CD14-positive monocyte (primary cell): Measurements from ENCODE around the gene LY86. TPM values are rescaled to one million over a fixed set of nuclear protein-coding genes. Genes with fewer than 3 reads are reported as not detected.

ENCODE experiments used
- DNase-seq, 3 donors: peaks; one replicate each; pipeline ENCODE4 v3.0.0-alpha.2; 2011 to 2022
- H2AFZ ChIP-seq: 2 replicates; pipeline ENCODE4 v1.6.0; 2012; ENCODE audit warnings: mild to moderate bottlenecking, low read depth, low read length, inconsistent platforms; ENCODE audit not compliant: insufficient read depth, poor library complexity, severe bottlenecking
- H3K27ac ChIP-seq, 2 donors: 1 replicate in 1 of 2; 2 replicates in 1 of 2; pipeline ENCODE4 v1.5.1; 2012 to 2013; ENCODE audit warnings: low read length in 2 of 2, control low read depth in 1 of 2, inconsistent platforms in 1 of 2, low read depth in 1 of 2, mild to moderate bottlenecking in 1 of 2
- H3K27me3 ChIP-seq, 2 donors: one replicate each; pipeline versions ENCODE4 v1.6.0 to v1.6.1; 2011 to 2013; ENCODE audit warnings: low read length in 2 of 2; ENCODE audit not compliant: control insufficient read depth in 2 of 2, insufficient read depth in 2 of 2
- H3K36me3 ChIP-seq, 2 donors: replicated peaks in 1 of 2; 1 replicate in 1 of 2; 2 replicates in 1 of 2; pipeline versions ENCODE4 v1.5.1 to v1.6.1; 2012 to 2013; ENCODE audit warnings: low read length in 2 of 2, control low read depth in 1 of 2, inconsistent platforms in 1 of 2, mild to moderate bottlenecking in 1 of 2; ENCODE audit not compliant: insufficient read depth in 2 of 2, control insufficient read depth in 1 of 2
- H3K4me1 ChIP-seq, 2 donors: 1 replicate in 1 of 2; 2 replicates in 1 of 2; pipeline versions ENCODE4 v1.5.1 to v1.6.1; 2012 to 2013; ENCODE audit warnings: low read length in 2 of 2, control low read depth in 1 of 2, inconsistent platforms in 1 of 2, mild to moderate bottlenecking in 1 of 2, moderate library complexity in 1 of 2; ENCODE audit not compliant: insufficient read depth in 2 of 2, control insufficient read depth in 1 of 2
- H3K4me2 ChIP-seq: replicated peaks from 2 replicates; pipeline ENCODE3; 2012; ENCODE audit warnings: low read length, moderate library complexity, mild to moderate bottlenecking; ENCODE audit not compliant: poor library complexity, severe bottlenecking; ENCODE audit errors: extremely low read depth
- H3K4me3 ChIP-seq, 3 experiments: fragments of 200-600 bp in 1 of 3; sonication (generic) in 1 of 3; replicated peaks in 1 of 3; 1 replicate in 2 of 3; 2 replicates in 1 of 3; pipeline ENCODE4 v1.5.1; 2011 to 2013; ENCODE audit warnings: low read length in 3 of 3, mild to moderate bottlenecking in 3 of 3, control low read depth in 2 of 3, low read depth in 2 of 3, inconsistent platforms in 1 of 3, moderate library complexity in 1 of 3
- H3K79me2 ChIP-seq: 2 replicates; pipeline ENCODE4 v1.6.0; 2012; ENCODE audit warnings: mild to moderate bottlenecking, control low read depth, inconsistent platforms, low read length, moderate library complexity; ENCODE audit not compliant: insufficient read depth
- H3K9ac ChIP-seq: 2 replicates; pipeline ENCODE4 v1.6.0; 2017; ENCODE audit warnings: low read length, mild to moderate bottlenecking; ENCODE audit not compliant: insufficient read depth, poor library complexity, severe bottlenecking
- H3K9me3 ChIP-seq, 2 donors: replicated peaks in 1 of 2; 1 replicate in 1 of 2; 2 replicates in 1 of 2; pipeline versions ENCODE4 v1.5.1 to v1.6.1; 2012 to 2013; ENCODE audit warnings: low read length in 2 of 2, control low read depth in 1 of 2; ENCODE audit not compliant: control insufficient read depth in 1 of 2, insufficient read depth in 1 of 2
- H4K20me1 ChIP-seq: 2 replicates; pipeline ENCODE4 v1.6.0; 2012; ENCODE audit warnings: mild to moderate bottlenecking, low read length, control low read depth, moderate library complexity; ENCODE audit not compliant: insufficient read depth
- H3K27ac Mint-ChIP-seq, 7 donors: one replicate each; pipeline ENCODE4 v1.8.0; 2020; ENCODE audit warnings: mild to moderate bottlenecking in 7 of 7, mixed read lengths in 7 of 7, moderate library complexity in 6 of 7, inconsistent platforms in 2 of 7
- H3K27me3 Mint-ChIP-seq, 3 donors: one replicate each; pipeline ENCODE4 v1.8.0; 2021 to 2022; ENCODE audit warnings: low read depth in 3 of 3, mild to moderate bottlenecking in 3 of 3, mixed read lengths in 3 of 3, moderate library complexity in 3 of 3, inconsistent platforms in 1 of 3
- H3K36me3 Mint-ChIP-seq, 2 donors: one replicate each; pipeline ENCODE4 v1.8.0; 2020; ENCODE audit warnings: mixed read lengths in 2 of 2, inconsistent platforms in 1 of 2, mild to moderate bottlenecking in 1 of 2
- H3K4me1 Mint-ChIP-seq: one replicate; pipeline ENCODE4 v1.8.0; 2020; ENCODE audit warnings: mild to moderate bottlenecking, mixed read lengths
- H3K4me3 Mint-ChIP-seq, 2 donors: one replicate each; pipeline ENCODE4 v1.8.0; 2020; ENCODE audit warnings: mild to moderate bottlenecking in 2 of 2, mixed read lengths in 2 of 2, moderate library complexity in 1 of 2
- H3K9me3 Mint-ChIP-seq, 7 donors: one replicate each; pipeline ENCODE4 v1.8.0; 2020 to 2022; ENCODE audit warnings: mixed read lengths in 7 of 7, mild to moderate bottlenecking in 6 of 7, moderate library complexity in 6 of 7, inconsistent platforms in 2 of 7
- WGBS: methylation state at CpG from one replicate; pipeline ENCODE4 v1.1.5; 2013; ENCODE audit warnings: missing lambda C conversion rate; ENCODE audit not compliant: insufficient coverage; 5-methylcytosine and 5-hydroxymethylcytosine counted together
- intact Hi-C, 2 donors: fragments of 100-400 bp; cut with micrococcal nuclease; formaldehyde crosslinking; loops; one replicate each; pipeline versions ENCODE4 v1.15.0 to v1.15.1; 2023
- polyA plus RNA-seq, 3 donors: library from polyadenylated mRNA; depleted of rRNA in 1 of 3; unstranded in 2 of 3; stranded (reverse) in 1 of 3; fragments of 300-500 nt in 2 of 3; fragments of >200 nt in 1 of 3; fragmentation: Illumina TruSeq in 2 of 3; gene quantifications; 1 replicate in 2 of 3; 2 replicates in 1 of 3; pipeline ENCODE4 v1.2.3, GENCODE V29; 2012 to 2021
- TF ChIP-seq, protein P1 (sequence below): fragments of 200-600 bp; IDR thresholded peaks from one replicate; pipeline ENCODE4 v1.8.0; 2022; ENCODE audit warnings: antibody characterized with exemption, mild to moderate bottlenecking

The LY86 gene
- polyA plus RNA-seq, 3 donors, result 166 to 609 (median 454) TPM

DNA sequence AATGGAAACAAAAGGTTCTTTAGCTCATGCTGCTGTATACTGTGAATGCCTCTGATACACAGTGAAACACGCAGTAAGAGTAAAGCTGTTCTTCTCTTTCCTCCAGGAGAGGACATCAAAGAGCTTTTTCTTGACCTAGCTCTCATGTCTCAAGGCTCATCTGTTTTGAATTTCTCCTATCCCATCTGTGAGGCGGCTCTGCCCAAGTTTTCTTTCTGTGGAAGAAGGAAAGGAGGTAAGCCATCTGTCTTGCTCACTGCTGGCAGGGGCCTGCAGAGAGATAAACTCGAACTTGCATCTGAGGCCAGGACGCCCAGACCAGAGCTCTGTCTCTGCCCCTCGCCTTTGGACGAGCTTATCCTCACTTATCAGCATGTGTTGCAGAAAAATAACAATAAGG is 37.7 kb downstream of the LY86 start:
- Histone ChIP-seq H3K9me3 (no peaks in the 10 kb centered on the region), H3K4me3 (no peak overlapping the region), H4K20me1 (no peaks in the 10 kb centered on the region), H3K27me3 (no peaks in the 10 kb centered on the region), H3K27ac (no peak overlapping the region), H3K4me2 (no peak overlapping the region), H3K9ac (no peak overlapping the region), H3K36me3 (peaks cover 68 to 80% of the 10 kb centered on the region in 2 donors), H3K4me1 (peaks cover 0 to 3% of the 10 kb centered on the region in 2 donors), H2AFZ (no peak overlapping the region), H3K79me2 (no peaks in the 10 kb centered on the region)
- Mint-ChIP-seq H3K27me3 (peaks cover 0 to 2% (median 0%) of the 10 kb centered on the region in 3 donors), H3K36me3 (peaks cover 73 to 76% of the 10 kb centered on the region in 2 donors), H3K4me3 (no peak overlapping the region), H3K27ac (no peak overlapping the region), H3K4me1 (peaks cover 4% of the 10 kb centered on the region), H3K9me3 (no peaks in the 10 kb centered on the region)
- no CpG with 5 or more reads among the region's 6 CpGs for WGBS
- TF ChIP-seq, protein P1, sequence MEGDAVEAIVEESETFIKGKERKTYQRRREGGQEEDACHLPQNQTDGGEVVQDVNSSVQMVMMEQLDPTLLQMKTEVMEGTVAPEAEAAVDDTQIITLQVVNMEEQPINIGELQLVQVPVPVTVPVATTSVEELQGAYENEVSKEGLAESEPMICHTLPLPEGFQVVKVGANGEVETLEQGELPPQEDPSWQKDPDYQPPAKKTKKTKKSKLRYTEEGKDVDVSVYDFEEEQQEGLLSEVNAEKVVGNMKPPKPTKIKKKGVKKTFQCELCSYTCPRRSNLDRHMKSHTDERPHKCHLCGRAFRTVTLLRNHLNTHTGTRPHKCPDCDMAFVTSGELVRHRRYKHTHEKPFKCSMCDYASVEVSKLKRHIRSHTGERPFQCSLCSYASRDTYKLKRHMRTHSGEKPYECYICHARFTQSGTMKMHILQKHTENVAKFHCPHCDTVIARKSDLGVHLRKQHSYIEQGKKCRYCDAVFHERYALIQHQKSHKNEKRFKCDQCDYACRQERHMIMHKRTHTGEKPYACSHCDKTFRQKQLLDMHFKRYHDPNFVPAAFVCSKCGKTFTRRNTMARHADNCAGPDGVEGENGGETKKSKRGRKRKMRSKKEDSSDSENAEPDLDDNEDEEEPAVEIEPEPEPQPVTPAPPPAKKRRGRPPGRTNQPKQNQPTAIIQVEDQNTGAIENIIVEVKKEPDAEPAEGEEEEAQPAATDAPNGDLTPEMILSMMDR, result no peak
- no peak for DNase-seq
- intact Hi-C loops, result no loop called here

- H3K27ac ChIP-seq, result no peak overlapping the region
- H3K27me3 ChIP-seq, result no peaks in the 10 kb centered on the region
- H4K20me1 ChIP-seq, result no peaks in the 10 kb centered on the region
- no peak overlapping the region for H3K4me2 ChIP-seq
- 100% methylated on average over 1 of the region's 2 CpGs for WGBS
- Mint-ChIP-seq H3K27ac (no peak overlapping the region), H3K36me3 (peaks cover 87 to 88% of the 10 kb centered on the region in 2 donors), H3K4me1 (peaks cover 17% of the 10 kb centered on the region), H3K9me3 (no peaks in the 10 kb centered on the region), H3K27me3 (peaks cover 0 to 1% (median 0%) of the 10 kb centered on the region in 3 donors), H3K4me3 (no peak overlapping the region)
- no peak overlapping the region for H3K9ac ChIP-seq
- no peak overlapping the region for H3K4me3 ChIP-seq
- H3K79me2 ChIP-seq, result no peaks in the 10 kb centered on the region
- H2AFZ ChIP-seq, result no peak overlapping the region
- TF ChIP-seq, protein P1, result no peak
- intact Hi-C loops, result no loop called here
- H3K36me3 ChIP-seq, result peaks cover 83 to 97% of the 10 kb centered on the region in 2 donors
- H3K4me1 ChIP-seq, result peaks cover 3 to 9% of the 10 kb centered on the region in 2 donors
- no peaks in the 10 kb centered on the region for H3K9me3 ChIP-seq
- no peak for DNase-seq
Observed at GRCh38 chr6:6629402-6629801, 40.9 kb downstream of the LY86 start.
